NCI-H345 treated with DMSO at 0.1 percent for 48 hours (cell line): ENCODE data around the gene DMD.
"Not testable (repeated sequence)": the region's sequence is repeated elsewhere in the genome, so short reads cannot be mapped to it uniquely, and the experiment has no call there.

Source experiments
- DNase-seq: peaks from one replicate; lab custom pipeline; 2025; ENCODE audit not compliant: unreplicated experiment; lab: John Stamatoyannopoulos, UW

DMD gene

DNA sequence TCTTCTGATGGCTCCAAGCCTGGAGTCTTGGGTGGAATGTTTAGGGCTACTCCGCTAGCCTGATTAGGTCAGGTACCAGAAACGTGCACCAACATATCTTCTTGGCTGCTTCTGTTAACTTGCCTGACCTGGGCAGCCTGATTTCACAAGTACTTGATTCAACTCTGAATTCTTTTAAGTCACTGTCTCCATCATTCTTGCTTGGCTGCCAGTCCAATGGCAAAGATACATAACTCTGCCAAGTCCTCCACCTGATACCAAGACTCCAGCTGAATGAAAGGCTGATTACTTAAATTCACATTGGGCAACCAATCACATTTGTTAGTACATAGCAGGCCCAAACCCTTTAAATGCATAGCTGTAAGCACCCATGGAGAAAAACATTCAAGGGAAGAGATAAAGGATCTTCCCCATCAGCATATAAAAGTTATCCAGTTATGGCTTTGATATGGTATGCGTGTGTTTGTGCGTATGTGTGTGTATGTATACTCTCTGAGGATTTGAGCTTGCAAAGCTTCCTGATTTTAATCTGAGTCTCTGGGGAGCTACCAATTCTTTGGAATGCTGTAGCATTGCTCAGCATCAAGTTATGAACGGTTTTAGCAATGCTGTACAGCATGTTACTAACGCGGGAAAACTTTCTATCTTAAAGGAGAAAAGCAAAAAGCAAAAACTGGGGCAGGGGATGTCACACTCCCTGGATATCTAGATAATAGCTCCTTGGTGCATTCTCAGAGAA is 917.2 kb downstream of the DMD start:
- no peak for DNase-seq

GRCh38 chrX:32289356-32289755 is 922.0 kb downstream of the DMD start:
- no peak for DNase-seq

- no peak for DNase-seq
Observed at GRCh38 chrX:32281853-32282252, 929.5 kb downstream of the DMD start.

DNA sequence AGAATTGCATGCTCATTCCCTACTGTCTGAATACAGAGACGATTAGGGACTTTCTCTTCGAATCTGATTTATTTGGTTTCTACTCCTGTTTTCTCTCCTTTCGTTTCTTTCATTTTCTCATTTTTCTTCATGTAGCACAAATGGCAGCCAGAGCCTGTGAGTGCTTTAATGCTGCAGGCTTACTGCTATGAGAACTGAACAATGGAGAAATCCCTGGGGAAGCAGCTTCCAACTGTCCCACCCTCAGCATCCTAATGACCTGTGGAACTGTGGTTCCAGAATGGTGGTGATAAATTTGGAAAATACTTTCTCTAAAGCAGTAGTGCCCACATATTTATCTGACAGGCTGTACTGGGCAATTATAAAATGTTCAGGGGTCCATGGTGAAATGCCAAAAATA is 930.4 kb downstream of the DMD start:
- DNase-seq = peak; percentile 17

DNA sequence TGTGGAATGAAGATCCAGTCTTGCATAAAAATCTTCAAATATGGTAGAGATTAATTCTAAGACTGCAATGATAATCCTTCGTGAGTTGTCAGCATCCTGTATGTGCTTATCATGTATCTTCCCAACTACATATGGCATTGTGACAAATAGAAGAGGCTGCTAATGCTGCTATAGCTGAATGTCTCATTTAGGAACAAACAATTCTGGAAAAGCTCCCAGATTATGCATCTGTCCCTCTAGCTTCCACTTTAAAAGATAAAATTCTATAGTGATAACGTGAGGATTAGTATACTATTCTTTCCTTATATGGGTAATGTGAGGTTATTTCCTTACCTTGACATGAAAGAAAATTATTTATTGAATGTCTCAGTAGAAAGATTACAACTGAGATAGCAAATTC is 930.9 kb downstream of the DMD start:
- no peak for DNase-seq

- no peak for DNase-seq
Observed at GRCh38 chrX:32276153-32276552, 935.2 kb downstream of the DMD start.

DNA sequence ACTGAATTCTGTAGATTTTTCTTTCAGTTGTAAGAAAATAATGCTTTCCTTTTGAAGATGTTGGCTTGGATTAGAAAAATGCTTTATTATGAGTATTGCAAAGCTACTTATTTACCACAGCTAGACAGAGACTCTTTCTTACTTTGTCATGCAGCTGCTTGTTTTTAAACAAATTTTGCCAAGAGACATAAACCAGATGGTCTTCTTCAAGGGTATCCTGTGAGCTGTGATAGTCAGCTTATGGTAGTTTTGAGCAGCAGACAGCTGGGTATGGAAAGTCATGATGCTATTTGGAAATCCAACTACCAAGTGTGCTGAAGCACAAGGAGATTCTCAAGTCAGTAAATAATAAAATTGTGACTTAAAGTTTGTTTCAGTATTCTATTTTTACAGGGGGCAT is 941.5 kb downstream of the DMD start:
- DNase-seq = no peak

DNA sequence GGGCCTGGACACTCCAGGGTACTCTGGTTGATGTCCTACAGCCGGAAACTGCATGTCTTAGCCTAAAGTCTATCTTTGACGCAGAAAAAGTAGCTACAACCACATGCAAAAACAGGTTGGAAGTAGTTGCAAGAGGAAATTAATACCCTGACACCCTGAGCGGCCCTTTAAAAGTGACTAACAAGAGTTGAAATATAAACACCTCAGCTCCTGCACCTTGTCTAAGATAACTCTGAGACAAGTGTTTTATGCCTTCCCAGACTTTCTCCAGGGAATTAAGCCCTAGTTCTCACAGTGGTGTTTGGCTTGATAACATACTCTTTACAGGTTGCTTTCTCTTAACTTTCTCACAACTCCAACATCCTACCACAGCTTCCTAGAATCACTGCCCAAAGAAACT is 943.1 kb downstream of the DMD start:
- DNase-seq = no peak

DNA sequence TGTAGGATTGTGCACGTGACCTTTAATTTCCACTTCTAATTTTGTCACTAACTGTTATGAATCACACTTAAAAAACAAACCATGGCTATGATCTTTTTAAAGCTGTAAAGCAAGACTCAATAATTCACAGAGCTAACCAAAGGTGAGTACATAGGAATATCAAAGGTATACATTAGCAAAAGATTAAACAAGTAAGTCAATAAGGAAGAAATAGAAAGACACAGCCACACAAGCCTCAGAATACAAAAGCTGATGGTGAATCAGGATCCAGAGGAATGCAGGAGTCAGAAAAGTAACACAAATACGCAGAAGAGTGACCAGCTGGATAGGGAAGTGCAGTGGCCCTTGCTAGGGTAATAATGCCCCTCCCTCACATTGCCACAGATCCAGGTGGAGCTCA is 943.6 kb downstream of the DMD start:
- DNase-seq = no peak

DNA sequence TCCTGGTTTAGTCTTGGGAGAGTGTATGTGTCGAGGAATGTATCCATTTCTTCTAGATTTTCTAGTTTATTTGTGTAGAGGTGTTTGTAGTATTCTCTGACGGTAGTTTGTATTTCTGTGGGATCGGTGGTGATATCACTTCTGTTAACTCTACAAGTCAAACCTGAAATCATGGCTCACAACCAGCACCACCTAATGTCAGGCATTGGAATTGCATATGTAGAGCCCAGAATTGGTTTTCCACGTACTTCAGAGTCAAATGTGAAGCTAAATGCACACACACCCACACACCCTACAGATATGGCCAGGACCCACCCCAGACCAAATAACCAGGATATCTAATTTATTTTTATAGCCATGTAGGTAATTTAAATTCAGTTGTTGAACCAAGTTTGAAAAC is 964.7 kb downstream of the DMD start:
- DNase-seq = not testable (repeated sequence)

DNA sequence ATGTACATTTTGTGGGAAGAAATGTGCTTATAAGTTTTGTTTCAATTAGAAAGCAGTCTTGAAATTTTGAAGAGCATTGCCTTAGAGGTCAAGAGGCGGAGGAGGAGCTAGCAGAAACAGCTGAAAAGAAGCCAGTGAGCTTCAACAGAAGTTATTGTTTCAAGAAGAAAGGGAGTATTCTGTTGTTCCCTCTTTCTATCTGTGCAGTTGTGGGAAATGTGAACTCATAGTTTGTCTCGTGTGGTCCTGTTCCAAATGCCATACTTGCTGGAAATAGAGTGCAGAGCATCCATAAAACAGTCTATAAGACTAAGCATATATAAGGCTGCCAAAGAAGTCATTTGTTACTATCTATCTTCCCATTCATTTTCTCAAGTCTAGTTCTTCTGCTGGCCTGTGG is 1015.7 kb downstream of the DMD start:
- DNase-seq = no peak

DNA sequence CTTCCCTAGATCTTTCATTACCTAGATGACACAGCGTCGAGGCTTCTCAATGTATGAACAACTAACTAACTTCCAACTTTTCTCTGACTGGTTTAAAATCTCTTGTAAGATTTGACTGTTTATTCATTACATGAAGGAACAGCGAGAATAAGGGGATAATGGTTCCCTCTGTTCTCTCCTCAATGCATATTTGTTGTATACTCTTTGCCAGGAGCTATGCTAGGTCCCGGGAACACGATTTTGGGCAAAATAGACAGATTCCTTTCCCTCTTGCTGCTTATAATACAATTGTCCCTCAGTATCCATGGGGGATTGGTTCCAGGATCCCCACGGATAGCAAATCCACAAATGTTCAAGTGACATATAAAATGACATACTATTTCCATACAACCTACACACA is 1020.0 kb downstream of the DMD start:
- DNase-seq = no peak

DNA sequence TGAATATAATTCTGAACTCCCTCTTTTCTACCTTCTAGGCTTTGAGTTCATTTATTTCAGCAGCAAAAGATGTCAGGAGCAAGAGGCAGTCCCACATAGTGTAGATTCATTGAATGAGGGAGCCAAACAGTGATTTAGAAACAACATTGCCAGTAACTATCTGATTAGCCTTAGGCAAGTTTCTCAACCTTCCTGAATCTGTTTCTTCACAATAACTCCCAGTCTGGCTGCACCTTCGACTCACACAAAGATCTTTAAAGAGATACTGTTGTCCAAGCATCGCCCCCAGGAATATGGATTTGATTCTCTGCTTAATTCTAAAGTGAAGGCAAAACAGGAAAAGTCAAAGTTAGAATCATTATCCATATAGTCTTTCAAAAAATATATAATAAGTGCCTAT is 1026.2 kb downstream of the DMD start:
- DNase-seq = no peak

DNA sequence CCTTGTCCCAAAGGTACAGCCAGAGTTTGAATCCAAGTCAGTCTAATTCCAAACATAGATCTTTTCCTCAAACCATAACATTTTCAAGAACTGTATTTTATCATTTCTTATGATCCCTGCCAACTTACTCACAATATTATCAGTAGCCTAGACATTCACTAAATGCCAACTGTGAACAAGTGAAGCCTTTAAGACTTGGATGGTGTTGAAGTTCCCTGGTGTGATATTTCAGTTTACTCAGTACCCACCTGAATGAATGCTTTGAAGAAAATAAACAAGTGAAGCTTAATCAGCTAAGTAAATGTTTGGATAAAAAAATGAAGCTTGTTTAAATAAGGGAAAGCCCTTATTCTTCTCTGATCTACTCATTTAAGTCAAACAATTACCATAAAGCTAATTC is 1028.3 kb downstream of the DMD start:
- no peak for DNase-seq

- DNase-seq = no peak
Observed at GRCh38 chrX:32176510-32176909, 1034.8 kb downstream of the DMD start.

GRCh38 chrX:32170481-32170880 is 1040.9 kb downstream of the DMD start:
- no peak for DNase-seq

DNA sequence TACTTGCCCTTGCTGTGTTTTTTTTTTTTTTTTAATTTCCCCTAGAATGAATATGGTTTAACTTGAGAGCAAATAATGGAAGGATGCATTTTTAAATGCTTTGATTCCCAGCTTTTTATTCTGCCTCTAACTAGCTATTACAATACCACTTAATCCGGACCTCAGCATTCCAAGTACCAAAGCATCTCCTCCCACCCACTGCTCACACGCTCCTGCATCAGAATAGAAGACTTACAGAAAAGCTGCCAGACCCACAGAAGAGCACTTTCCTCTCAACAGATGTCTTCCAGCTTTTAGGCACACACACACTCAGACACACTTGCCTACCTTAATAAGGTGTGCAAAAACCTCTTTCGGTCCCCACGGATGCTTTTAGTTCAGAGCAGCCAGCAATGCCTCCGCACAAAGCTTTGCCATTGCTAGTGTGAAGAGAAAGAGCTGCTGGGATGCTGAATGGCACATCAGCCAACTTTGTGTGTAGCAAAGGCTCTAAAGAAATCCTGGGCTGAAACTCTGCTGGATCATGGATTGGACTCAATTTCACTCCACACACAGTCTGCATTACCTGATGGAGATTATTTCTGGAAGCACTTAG is 1056.2 kb downstream of the DMD start:
- DNase-seq = no peak

DNA sequence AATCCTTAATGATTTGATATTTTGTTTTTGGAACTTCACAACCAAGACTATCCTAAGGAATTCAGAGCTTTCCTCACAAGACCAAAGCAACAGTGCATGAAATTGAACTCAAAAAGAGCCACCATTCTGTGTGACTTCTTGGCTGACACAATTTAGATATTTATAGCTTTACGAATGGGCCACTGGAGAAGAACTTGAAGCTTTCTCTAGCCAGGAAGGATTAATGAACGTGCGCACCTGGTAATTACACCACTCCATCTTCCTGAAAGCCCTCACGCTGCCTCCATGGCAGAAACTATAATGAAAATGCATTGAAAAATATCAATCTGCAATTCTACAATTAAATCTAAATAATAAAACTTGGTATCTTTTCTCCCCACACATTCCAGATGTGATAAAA is 1057.8 kb downstream of the DMD start:
- DNase-seq = no peak

DNA sequence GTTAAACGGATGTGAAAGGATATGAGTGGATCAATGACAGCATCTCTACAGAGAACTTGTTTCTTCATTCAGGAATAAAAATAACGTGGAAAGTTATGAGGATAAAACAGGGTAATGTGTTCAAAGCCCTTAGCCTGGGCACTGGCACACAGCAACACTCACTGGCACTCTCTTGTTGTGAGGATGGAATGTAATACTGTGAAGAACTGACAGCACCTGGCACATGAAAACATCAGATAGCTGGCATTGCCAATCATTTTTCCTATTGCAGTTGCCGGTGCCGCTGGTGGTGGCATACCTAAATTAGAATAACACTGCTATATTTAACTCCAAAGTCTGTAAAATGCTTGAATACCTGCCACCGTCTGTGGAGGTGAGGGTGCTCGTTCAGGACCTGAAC is 1061.2 kb downstream of the DMD start:
- DNase-seq = no peak

GRCh38 chrX:32141841-32142240 is 1069.5 kb downstream of the DMD start:
- no peak for DNase-seq

DNA sequence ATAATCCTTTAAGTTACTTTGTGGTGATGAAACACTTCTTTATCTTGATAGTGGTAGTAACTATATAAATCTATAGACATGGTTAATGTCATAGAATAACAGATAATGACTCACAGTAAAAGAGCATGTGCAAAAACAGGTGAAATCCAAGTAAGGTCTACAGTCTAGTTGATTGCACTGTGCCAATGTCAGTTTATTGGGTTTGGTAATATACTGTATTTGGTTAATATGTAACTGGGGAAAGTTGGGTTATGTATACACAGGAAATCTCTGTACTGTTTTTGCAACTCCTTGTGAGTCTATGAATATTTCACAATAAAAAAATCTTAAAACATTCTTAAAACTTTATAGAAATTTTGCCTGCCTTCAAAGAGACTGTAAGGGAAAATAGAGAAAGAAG is 1071.9 kb downstream of the DMD start:
- DNase-seq = no peak

- no peak for DNase-seq
Observed at GRCh38 chrX:32137525-32137924, 1073.8 kb downstream of the DMD start.

GRCh38 chrX:32126997-32127396 is 1084.4 kb downstream of the DMD start:
- DNase-seq = no peak
